AG20443 (cell line): ENCODE data around the gene ZNF207.
A peak's percentile ranks its signal among the peaks of the same experiment; 100 is the strongest.
"Not testable (repeated sequence)": the region's sequence is repeated elsewhere in the genome, so short reads cannot be mapped to it uniquely, and the experiment has no call there.

Experiments used
- DNase-seq: peaks from one replicate; pipeline ENCODE4 v3.0.0; 2012; ENCODE audit warnings: low spot score, mixed read lengths

The ZNF207 gene

DNA sequence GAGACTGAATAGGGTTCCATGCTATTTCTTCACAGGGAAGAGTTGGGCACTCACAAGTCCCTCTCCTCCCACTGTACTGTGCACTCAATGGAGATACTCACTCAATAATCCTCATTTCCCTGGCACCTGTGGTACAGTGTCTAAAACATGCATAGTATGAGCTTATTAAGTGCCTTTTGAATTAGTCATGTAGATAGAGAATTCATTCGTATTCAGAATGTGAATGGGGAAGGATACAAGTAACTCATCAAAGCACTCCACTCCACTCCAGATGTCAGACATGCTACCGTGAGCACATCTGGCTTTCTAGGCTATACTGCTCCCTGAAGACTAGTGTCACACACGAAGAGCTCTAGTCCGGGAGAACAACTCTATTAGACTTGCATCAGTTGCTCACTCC, 14.3 kb upstream of the ZNF207 start:
- peak; percentile 57 for DNase-seq

DNA sequence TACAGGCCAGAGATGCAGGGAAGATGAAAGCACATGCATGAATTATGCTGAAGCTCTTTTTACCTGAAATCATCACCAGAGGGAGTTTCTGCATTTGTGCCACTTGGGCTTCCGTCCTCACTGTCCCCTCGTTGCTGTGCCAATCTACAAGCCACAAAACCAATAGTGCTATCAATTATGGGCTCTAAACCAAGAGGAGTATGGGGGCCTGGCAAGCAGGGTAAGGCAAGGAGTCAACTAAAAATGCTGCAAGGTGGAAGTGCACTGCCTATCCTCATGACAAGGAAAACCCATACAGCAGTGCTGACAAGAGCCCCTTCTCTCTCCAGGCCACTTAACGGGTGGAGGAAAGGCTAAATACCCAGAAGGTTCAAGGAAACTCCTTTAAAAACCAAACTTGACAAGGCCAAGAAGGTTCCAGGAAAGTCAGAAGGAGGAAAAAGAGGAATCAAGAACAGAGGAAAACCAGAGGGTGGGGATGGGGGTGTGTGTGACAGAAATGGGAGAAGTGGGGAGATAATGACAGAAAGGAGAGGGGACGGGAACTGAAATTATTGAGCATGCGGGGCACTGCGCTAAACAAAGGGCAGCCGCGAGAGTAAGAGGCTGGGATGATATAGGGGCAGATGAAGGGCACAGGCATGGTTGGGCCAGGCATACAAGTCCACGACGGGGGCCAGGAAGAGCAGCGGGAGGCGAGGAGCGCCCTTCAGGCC, 8.7 kb upstream of the ZNF207 start:
- DNase-seq, result no peak

DNA sequence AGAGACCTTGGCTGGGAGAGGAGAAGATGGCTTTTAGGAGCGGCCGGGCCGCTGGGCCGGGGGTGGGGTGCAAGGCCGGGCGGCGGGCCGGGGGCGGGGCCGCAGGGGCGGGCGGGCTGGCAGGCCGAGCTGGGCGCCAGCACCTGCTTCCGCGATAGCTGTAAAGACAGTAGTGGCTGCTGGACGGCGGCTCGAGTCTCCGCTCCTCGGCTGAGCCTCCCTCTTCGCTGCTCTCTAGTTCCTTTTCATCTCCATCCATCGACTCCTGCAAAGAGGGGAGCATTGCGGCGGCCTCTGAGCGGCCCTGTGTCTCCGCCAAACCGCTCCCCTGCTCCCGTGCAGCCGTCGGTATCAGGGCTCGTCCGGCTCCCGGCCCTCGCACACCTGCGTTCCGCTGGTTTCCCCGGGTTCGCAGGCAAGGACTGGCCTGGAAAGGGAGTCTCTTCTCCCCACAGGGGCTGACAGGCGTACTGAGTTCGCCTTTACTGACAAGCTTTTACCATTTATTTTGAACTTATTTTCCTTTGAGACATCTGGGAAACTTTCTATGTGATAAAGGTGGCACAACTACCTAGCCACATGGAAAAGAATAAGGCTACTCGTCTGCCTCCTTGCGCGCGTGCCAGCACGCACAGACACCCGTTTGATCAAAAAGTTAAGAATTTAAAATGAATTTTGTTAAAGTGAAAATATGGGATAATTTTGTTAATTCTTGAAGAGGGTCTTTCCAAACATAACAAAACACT, 7.9 kb upstream of the ZNF207 start, which contains the start of gene C17orf75:
TSS of gene C17orf75 (minus strand) at position 317 of the 746 bp plus-strand sequence. CDS start at position 283, 34 bp downstream.
- DNase-seq, result peak; percentile 87

GRCh38 chr17:32342603-32343325, 7.2 kb upstream of the ZNF207 start:
- DNase-seq, result no peak

GRCh38 chr17:32345951-32346600, 3.9 kb upstream of the ZNF207 start:
- no peak for DNase-seq

DNA sequence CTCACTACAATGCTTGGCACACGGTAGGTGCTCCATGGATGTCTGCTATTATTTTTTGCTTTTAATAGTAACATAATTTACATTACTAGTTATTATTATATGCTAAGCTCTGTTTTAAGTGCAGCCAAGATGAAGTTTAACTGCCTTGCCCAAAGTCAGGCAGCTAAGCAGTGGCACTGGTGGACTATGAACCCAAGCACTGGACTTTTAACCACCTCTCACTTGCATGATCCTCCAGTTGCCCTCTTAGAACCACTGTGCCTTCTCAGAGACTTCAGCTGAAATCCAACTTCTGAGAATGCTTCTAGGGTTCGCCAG, 1.5 kb upstream of the ZNF207 start:
- DNase-seq, result no peak

- DNase-seq, result peak; percentile 18
These were observed 479 bp upstream of the ZNF207 start for GRCh38 chr17:32349503-32349853.

GRCh38 chr17:32350666-32351418, 885 bp downstream of the ZNF207 start:
- DNase-seq, result peak; percentile 58

DNA sequence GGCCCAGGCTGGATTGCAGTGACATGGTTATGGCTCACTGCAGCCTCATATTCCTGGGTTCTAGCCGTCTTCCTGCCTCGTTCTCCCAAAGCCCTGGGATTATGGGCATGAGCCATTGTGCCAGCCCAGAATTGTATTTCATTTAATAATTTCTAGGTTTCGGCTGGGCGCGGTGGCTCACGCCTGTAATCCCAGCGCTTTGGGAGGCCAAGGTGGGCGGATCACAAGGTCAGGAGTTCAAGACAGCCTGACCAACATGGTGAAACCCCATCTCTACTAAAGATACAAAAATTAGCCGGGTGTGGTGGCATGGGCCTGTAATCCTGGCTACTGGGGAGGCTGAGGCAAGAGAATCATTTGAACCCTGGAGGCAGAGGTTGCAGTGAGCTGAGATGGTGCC, 2.8 kb downstream of the ZNF207 start:
- not testable (repeated sequence) for DNase-seq

DNA sequence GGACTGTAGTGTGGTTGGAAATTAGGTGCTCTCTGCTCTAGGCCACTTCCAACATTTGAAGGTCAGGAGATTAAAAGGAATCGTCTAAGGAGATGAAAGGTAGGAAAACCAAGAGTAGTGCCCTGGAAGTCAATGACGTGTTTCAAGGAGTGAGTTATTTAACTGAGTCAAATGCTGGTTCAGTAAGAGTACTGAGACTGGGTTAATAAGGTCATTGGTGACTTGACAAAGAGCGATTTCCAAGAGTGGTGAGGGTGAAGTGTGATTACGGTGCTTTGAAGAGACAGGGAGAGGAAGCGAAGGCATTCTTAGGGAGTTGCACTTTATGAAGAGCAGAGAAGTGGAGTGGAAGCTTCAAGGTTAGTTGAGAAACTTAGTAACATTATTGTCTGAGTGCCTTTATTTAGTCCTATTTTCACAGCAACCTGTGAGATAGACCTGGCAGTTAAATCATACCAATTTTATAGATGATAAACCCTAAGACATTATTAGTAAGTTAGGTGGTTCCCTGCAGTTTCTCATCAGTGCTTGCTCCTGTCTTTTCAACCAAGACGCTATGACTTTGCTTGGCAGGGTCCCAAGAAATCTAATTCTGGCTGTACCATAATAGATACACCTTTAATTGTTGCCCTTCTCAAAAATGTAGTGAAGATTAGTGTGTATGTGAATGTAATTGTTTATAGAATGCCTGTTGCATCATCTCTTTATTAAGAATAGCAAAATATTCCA, 5.9 kb downstream of the ZNF207 start:
- DNase-seq, result no peak

- DNase-seq, result no peak
These were observed 6.4 kb downstream of the ZNF207 start for GRCh38 chr17:32356378-32356743.

DNA sequence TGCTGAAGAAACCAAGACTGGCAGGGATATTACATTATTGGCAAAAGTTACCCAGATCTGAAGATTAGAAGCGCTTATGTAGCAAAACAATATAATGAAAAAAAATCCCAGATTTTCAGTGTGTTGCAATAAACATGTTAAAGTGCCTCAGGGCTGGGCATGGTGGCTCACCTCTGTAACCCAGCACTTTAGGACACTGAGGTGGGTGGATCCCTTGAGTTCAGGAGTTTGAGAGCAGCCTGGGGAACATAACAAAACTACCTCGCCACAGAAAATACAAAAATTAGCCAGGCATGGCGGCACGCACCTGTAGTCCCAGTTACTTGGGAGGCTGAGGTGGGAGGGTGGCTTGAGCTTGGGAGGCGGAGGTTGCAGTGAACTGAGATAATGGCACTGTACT, 6.8 kb downstream of the ZNF207 start:
- no peak for DNase-seq

DNA sequence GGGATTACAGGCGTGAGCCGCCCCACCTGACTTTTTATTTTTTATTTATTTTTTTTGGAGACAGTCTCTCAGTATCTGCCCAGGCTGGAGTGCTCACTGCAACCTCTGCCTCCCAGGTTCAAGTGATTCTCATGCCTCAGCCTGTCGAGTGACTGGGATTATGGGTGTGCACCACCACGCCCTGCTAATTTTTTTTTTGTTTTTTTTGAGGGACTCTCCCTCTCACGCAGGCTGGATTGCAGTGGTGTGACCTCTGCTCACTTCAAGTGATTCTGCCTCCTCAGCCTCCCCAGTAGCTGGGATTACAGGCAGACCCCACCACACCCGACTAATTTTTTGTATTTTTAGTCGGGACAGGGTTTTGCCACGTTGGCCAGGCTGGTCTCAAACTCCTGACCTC, 7.7 kb downstream of the ZNF207 start:
- DNase-seq, result no peak

- no peak for DNase-seq
These were observed 11.3 kb downstream of the ZNF207 start for GRCh38 chr17:32361270-32361669.

GRCh38 chr17:32370426-32370825, 20.5 kb downstream of the ZNF207 start:
- DNase-seq, result no peak

DNA sequence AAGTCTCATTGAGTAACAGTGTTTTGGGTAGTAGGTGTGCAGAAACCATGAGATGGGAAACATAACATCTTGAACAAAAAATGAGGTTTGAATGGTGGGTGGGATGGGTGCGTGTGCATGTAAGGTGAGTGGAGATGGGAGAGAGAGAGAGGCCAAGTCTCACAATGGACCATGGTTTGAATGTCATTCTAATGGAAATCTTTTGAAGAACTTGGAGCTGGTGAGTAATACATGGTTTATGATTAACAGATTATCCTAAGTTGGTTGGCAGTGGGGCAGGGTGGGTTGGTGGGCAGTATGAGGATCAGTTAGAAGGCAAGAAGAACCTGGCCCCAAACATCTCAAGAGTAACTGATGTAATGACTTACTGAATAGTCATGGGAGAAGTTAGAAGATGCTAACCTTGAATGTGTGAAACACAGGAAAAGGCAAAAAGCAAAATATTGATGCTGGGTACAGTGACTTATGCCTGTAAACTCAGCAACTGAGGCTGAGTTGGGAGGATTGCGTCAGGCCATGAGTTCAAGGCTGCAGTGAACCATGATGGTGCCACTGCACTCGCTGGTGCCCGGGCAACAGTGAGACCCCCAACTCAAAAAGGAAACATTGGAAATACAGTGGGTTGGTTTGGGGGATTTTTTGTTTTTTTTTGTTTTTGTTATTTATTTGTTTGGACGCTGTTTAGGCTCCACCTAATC, 32.7 kb downstream of the ZNF207 start:
- no peak for DNase-seq

GRCh38 chr17:32383926-32384434, 34.0 kb downstream of the ZNF207 start:
- no peak for DNase-seq

- DNase-seq, result no peak
These were observed 35.2 kb downstream of the ZNF207 start for GRCh38 chr17:32385121-32385520.

DNA sequence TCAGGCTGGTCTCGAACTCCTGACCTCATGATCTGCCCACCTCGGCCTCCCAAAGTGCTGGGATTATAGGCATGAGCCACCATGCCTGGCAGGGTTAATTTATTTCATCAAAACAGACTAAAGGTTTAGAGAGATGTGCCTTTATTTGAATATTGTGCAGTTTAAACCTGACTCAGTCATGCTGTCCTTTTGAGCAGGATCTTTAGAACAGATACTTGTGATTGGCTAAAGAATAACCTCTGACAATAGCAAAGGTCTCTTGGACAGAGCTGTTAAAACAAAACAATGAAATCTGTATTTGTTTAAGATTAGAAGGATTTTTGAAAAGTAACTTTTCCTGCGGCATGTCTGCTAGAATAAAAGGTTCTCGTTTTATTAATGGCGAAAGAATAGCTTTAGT, 36.0 kb downstream of the ZNF207 start:
- DNase-seq, result no peak

- no peak for DNase-seq
These were observed 36.9 kb downstream of the ZNF207 start for GRCh38 chr17:32386844-32387243.
